GM12891 (cell line): Measurements from ENCODE around the gene EIF4G3.

Source experiments
- POLR2A ChIP-seq: IDR thresholded peaks from 2 replicates; pipeline ENCODE4 v1.6.1; 2011; ENCODE audit warnings: low read depth, low read length, control low read depth
- TAF1 ChIP-seq: IDR thresholded peaks from 2 replicates; pipeline ENCODE4 v1.6.1; 2011; ENCODE audit warnings: low read depth, low read length, control low read depth

DNA sequence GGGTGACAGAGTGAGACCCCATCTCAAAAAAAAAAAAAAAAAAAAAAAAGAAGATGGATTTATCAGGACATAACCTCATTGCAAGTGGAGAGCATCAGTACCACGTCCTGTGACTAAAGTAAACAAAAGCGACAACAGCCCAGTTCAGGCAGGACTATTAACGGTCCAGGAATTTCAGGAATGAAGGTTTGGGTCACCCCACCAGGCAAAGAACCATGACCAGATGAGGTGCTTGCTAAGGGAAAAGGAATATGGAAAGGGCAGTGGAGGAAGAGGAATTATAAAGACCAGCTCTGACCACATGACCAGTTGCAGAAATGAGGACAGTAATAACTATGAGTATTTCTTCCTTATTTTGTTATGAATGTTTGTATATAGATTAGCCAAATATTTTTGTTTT is 35.4 kb upstream of the EIF4G3 start:
- TF ChIP-seq TAF1 (no peak), POLR2A (no peak)
